Activated effector memory CD4-positive, alpha-beta T cell treated with anti-CD3 and anti-CD28 coated beads, Interleukin-2, amount 50 U/mL, for 16 hours (primary cell): ENCODE data around the gene GLP2R.
"Not testable (repeated sequence)": the region's sequence is repeated elsewhere in the genome, so short reads cannot be mapped to it uniquely, and the experiment has no call there.

Source experiments
- DNase-seq: peaks from one replicate; pipeline ENCODE4 v3.0.0-alpha.2; 2020

The GLP2R gene

DNA sequence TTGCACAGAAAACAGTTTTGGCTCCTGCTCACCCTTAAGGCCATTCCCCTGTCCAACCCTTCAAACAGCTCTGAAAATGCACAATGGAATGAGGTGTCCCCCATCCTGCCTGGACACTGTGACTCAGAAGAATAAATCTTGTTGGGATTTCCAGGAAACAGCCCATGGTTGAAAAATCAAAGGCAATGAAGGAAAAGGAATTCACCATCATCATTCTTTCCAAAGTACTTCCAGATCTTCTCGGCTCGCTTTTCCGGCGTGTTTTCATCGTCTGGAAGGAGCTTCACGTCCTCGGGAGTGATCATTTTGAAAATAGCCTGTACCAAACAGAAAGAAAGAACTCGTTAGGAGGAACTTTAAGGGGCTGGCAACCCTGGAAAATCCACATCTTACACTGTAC, 75.1 kb downstream of the GLP2R start:
- no peak for DNase-seq

DNA sequence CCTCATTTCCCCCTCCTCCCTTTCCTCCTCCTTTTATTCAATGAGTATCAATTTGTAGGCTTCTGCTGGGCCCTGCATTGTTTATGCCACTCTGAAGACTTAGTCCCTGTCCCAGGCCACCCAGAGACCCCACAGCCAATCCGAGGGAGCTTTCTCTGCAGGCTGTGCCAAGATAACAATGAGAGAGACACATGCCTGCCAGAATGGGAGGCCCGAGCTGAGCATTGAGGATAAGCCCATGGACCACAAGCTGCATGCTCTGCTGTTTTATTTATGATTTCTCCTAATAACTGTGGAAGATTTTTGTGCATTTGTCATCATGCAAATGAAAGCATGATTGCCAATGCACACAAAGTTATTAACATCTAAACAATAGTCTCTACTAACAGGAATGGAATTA, 76.4 kb downstream of the GLP2R start:
- DNase-seq: no peak

DNA sequence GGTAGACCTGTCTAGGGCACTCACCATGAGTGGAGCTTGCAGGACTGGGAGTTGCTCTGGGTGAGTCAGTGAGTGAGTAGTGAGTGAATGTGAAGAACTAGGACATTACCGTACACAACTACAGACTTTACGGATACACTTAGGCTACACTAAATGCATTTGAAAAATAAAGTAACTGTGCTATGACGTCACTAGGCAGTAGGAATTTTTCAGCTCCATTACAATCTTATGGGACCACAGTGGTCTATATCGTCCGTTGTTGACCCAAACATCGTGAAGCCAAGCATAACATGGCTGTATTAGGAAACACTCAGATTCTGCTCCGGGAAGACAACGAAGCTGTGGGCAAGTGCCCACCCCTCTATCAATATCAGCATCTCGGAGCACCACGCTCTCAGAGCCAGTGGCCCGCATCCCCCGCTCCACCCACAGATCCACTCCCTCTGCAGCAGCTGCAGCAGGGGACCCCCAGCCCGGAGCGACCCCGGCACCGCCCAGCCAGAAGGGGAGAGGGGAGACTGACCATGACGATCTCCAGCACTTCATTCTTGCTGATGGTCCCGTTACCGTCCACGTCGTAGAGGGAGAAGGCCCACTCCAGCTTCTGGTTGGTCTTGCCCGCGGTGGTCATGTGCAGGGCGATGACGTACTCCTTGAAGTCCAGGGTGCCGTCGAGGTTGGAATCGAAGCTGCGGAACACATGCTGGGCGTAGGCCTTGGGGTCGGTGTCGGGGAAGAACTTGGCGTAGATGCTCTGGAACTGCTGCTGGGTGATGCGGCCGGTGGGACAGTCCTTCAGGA, 78.8 kb downstream of the GLP2R start:
- no peak for DNase-seq

DNA sequence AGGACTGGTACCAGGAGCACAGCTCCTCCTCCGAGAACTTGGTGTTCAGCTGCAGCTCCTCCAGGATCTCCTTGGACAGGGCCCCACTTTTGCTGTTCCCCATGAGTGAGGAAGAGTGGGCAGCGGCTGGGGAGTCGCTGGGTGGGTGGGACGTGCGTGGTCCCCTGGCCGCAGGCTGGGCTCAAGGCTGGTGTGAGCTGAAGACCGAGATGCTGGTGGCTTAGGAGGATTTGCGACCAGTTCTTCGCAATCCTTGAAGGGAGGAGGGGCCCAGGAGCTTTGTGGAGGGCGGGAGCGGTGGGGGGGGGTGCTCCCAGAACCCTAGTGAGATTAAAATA, 79.3 kb downstream of the GLP2R start, which contains the start of gene RCVRN:
Gene RCVRN (minus strand): TSS at position 194 of the 338 bp plus-strand sequence. CDS start 91 bp downstream, at position 103.
- DNase-seq: no peak

DNA sequence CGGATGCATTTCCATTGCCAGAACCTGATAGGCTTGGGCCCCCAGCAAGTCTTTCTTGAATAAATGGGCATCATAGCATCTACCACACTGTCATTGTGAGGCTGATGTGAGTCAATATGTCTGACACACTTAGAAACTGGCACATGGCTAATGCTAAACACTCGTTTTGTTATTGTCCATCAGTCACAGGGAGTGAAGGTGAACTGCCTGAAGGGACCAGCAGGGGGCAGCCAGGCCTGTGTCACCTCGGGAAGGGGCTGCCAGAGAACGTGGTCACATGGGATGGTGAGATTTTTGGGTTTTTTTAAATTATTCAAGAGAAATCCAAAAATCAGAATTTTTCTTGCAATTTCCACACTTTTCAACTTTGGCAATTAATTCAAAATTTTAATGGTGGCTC, 80.2 kb downstream of the GLP2R start:
- peak; percentile 49 for DNase-seq

DNA sequence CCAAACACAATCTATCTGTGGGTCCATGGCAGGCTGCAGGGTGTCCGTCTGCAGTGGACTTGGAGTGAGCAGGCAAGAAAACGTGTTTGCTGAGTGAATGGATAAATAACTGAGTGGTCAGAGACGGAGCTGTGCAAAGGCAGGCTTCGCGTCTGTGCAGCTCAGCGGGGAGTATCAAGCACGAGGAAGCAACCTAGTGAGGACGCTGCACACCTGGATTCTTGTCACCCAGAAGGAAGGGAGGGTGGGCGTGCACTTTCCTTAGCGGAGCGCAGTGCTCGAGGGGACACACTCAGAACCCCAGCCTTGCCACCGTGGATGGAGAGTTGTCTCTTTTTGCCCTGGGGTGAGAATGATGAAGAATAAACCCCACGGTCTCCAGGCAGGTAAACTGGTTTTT, 80.9 kb downstream of the GLP2R start:
- peak; percentile 47 for DNase-seq

DNA sequence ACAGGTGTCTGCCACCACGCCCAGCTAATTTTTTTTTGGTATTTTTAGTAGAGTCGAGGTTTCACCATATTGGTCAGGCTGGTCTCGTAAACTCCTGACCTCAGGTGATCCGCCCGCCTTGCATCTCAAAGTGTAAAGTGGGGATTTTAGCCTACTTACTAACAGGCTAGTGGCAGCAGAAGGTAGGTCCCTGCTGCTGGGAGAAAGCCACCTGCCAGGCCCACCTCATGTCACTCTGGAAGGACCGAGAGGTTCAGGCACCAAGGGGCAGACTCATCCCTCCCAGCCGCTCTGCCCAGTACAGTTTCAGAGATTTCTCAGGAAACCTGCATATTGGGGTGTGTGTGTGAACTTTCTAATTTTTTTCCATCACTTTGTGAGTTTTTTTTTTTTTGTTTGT, 81.4 kb downstream of the GLP2R start:
- DNase-seq: peak; percentile 33

DNA sequence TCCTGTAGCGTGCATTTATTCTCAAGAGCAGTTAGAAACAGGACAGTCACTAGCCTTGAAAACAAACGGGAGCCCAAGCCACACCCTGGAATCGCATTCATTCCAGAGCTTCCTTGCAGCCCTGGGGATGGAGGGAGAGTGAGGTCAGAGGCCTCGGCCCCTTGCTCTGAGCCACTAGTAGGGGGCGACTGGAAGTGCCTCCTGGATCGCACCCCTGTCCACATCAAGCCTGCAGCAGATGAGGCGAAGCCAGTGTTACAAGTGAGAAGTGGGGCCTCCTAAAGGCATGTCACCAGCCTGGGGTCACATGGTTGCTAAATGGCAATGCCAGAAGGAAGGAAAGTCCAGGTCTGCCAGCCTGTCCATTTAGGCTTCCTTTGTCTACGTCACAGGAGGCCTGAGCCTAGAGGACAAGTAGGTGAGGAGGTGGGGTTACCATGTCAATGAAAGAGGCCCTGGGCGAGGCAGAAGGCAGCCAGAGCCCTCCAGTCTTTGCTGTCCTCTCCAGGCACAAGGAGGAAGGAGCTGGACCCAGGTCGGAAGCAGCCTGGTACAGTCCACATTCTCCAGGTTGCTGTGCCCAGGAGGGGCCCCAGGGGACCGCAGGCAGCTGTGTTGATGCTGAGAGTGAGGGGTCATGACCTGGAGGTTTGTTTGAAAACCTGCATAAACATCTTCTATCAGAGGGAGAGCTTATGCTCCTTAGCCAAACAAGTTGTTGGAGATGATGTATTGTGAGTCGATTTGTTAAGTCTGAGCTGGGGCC, 82.3 kb downstream of the GLP2R start:
- DNase-seq: no peak

DNA sequence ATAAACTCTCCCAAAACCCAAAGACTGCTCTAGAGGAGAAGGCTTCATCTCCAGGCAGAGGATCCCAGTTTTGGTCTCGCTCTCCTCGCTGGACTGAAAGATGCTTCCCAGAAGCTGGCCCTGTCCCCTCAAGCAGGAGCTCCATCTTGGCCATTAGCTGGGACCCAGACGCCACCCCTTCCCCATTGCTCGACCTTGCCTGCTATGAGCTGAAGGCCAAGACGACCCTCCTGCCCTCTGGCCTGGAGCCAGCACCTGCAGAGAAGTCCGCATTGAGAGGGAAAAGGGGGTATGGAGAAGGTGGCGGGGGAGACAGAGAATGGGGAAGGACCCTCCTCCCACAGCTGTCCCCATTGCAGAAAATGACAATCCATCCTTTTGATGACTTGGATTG, 82.9 kb downstream of the GLP2R start:
- no peak for DNase-seq

DNA sequence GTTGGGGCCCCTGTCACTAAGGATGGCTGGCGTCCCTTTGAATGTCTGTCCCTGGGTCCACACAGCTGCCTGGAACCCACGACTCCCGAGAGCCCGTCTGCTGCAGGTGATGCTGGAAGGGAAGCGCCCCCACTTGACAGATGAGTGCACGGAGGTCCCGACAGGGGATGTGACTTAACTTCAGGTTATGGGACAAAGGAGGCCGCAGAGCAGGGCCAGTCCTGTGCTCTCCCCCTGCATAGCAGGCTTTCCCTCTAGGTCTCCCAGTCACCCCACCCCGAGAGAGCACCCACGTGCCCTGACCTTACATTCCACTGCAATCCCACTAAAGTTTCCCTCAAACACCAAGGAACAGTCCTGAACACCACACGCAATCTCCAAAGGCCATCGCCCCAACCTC, 85.4 kb downstream of the GLP2R start:
- no peak for DNase-seq

DNA sequence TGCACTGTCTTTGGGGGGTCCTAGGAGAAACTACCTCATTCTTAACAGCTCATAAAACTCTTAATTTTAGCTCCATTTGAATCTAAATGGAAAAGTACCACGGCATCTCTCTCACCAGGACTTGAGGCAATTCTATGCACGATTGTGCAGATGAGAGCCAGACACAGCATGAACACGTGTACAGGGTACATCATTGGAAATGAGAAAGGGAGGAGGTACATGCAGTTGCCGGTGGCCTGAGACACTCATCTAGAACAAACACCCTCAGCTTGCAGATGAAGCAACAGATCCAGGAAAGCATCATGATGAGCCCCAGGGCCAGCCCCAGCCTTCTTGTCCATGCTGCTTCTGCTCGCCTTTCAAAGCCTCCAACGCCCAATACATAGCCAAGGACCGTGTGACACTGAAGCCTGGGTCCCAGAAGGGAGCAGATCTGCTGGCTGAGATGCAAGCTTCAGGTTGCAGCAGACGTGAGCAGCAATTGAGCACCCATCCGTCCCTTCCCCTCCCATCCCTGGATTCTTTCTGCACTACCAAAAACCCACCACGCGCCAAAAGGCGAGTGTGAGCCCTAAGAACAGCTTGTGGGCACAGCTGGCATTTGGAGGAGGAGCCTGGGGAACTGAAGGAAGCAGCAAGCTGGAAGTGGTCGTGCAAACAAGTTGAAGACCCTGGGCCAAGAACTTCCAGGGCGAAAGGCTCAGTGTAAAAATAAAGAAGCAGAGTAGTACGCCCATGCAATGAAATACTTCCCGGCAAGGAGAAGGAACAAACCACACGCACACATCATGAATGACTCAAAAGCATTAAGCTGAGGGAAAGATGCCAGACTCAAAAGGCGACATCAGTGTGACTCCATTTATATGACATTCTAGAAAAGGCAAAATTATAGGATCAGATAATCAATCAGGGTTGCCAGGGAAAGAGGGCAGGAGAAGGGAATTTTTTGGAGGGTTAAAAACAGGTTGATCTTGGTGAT, 86.7 kb downstream of the GLP2R start:
- DNase-seq: no peak

DNA sequence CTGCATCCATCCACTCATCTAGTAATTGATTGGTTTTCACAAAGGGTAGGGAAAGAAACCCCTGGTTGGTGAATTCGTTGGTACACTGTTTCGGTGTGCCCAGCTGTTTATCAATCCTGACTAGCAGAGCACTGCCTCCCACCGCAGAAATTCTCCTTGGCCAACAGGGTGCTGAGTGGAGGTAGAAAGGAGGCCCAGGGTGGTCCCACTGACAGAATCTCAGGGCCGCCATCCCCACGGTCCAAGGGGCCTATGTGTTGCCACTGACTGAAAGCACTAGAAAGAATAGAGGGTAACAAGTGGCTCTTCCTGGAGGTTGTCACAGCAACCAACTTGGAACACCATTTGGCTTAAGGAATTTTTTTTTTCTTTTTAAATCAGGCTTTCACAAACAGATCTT, 87.8 kb downstream of the GLP2R start:
- DNase-seq: no peak

DNA sequence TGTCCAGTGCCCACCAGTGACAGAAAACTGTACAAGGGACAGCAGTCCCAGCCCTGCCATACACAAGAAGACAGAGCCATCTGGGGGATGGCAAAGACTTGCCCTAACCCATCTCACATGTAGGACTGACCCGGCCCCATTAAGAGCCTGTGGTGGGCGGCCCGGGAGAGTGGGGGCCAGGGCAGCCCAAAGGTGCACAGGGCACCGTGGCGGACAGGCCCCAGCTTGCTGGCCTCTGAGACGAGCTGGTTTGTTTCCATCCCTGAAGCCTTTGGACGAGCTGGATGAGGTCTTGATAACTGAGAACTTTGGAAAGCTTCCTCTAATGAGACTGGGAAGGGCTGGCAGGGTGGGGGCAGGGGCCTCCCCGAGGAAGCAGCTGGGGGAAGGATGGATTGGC, 90.4 kb downstream of the GLP2R start:
- no peak for DNase-seq

DNA sequence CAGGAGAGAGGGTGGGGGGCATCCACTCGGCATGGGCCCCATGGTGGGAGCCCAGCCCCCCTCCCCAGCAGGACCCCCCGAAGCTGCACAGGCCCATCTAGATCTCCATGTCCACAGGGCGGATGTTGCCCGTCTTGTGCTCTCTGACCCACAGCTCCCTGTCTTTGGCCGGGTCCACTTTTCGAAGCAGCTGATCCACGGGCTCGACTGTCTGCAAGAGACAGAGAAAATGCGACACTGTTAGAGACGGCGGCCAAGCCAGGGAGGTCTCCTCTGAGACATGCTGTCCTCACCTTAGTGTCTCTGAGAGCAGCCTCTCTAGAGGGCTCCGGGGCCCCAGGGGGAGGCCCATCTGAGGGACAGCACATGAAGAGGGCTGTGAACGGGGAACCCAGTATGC, 91.4 kb downstream of the GLP2R start:
- no peak for DNase-seq

DNA sequence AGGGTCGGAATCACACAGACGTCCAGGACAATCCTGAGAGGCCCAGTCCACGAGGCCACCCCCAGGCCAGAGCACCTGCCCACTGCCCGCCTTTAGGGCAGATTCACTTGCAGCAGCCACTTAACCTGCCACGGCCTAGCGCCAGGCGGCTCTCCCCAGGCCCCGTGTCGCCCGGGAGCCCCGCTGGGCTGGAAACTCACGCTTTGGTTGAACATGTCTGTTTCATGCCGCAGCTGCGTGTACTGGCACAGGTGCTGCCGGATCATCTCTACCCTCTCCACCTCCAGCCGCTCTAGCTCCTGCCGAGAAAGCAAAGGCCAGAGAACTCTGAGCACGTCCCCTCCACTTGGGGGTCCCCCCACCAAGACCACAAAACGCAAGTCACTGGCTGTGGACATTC, 92.1 kb downstream of the GLP2R start:
- DNase-seq: no peak

DNA sequence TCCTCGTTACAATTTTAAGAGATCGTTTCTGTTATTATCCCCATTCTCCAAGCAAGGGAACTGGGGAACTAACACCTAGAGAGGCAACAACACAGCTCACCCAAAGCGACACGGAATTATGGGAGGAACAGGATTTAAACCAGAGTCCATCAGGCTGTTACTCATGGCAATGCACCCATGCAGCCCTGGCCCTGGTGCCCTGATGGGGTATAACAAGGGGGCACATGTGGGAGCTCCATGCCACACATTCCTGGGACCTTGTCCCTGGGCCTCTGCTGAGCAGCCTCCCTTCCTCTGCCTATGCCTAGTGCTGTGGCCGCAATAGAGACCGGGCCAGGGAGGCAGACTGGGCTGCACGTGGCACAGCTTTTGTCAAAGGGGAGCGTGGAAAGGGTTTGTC, 92.6 kb downstream of the GLP2R start:
- DNase-seq: no peak

DNA sequence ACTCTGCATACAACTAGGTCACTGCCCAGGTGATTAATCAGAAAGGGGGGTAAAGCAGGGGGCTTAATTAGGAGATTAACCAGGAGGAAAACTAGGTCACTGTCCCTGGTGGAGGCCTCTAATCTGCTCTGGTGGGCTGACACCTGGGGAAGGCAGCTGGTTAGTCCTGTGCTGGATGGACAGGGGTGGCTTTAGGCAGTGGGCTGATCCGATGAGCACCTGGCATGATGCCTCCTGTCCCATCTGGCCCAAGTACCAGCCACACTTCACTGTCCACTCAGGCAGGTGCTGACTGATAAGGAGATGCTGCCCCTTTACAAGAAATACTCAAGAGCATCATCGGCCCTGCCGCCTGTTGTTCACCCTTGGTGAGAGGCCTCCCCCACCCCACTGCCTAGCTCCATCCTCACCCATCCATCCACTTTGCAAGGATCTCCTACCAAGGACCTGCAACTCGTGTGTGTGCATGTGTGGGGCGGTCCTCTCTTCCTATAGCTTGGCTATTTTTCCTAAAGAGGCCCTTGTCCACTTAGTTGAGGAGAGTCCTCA, 93.2 kb downstream of the GLP2R start:
- no peak for DNase-seq

DNA sequence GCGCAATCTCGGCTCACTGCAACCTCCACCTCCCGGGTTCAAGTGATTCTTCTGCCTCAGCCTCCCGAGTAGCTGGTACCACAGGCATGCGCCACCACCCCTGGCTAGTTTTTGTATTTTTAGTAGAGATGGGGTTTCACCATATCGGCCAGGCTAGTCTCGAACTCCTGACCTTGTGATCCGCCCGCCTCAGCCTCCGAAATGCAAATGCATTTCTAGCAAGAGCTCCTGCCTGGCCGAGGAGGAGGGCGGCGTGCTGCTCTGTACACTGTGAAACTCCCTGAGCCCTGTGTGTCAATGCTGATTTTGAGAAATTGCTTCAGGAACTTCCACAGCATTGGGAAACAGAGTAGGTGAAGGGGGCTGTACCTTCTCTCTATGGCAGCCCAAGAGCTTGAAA, 95.5 kb downstream of the GLP2R start:
- not testable (repeated sequence) for DNase-seq

DNA sequence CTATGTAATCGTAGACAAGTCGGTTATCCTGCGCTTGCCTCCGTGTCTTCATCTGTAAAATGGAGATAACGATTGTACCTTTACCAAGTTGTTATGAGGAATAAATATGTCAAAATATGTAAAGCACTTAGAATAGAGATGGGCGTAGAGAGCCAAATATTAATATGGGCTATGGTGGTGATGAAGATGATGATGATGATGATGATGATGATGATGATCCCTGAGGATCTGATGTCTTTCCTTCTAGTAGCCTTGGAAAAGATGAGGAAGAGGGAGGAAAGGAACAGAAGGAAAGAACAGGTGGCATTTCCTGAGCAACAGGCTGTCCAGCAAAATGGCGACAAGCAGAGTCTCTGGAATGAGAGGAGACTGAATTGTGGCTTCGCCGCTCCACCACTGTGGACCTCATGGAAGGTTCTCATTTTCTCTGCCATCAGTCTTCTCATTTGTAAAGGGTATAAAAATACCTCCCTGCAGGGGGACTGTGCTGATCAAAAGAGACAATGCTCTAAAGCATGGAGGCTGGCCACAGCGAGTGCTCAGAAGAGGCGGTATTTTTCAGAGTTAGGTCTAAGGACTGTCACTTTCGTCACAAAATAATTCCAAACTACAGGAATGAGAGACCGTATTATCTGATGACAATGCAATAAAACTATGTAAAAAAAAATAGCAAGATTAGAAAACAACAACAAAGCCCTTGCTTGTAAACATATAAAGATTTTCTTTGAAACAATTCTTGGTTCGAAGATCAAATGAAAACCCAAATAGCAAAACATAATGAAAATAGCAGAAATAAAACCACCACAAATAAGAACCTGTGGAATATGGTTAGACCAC, 96.5 kb downstream of the GLP2R start:
- no peak for DNase-seq

DNA sequence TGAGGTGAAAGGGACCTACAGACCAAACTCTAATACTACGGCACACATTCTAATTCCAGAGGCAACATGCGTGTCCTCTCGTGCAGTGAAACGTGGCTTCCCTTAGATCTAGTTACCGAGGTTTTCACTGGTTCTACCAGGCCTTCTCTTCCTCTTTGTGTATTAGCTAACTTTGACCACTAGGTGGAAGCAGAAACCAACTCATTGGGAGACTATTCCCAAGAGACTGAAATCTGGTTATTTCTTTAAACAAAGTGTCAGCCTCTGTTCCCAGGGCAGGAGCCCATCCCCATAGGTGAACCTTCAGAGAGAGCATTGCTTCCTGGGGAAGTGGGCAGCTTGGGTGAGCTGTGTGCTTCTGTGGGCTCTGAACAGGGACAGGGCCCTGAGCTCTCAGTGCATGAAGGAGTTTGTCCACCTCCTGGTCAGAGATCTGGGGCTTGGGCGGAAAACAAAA, 99.0 kb downstream of the GLP2R start:
- DNase-seq: no peak

DNA sequence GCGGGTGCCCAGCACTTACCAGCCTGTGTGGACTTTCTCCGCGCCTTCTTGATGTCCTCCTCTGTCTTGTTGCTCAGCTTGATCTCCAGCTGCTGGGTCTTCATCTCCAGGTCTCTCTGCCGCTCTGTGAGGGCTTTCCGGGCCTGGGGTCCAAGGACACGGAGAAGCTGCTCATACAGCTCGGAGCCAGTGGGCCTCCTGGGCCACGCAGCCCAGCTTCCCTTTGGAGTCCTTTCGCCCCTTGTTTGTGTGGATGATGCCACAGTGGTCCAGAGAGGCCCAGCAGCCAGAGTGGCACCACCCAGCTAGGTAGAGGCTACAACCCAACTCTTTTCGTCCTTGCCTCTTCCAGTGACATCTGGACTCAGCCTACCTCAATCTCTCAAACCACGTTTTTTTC, 99.7 kb downstream of the GLP2R start:
- no peak for DNase-seq
